Fibroblast of the aortic adventitia (primary cell): Measurements from ENCODE around the gene PGGHG. TPM values are rescaled to one million over a fixed set of nuclear protein-coding genes. Genes with fewer than 3 reads are reported as not detected.

Experiments used
- DNase-seq: peaks from one replicate; pipeline ENCODE4 v3.0.0-alpha.2; 2010; ENCODE audit warnings: low read depth
- H3K4me3 ChIP-seq: 2 replicates; pipeline ENCODE4 v1.5.1; 2011; ENCODE audit warnings: low read depth, mild to moderate bottlenecking, control low read depth, low read length, moderate library complexity
- CTCF ChIP-seq: IDR thresholded peaks from 2 replicates; pipeline ENCODE4 v1.5.1; 2011; ENCODE audit warnings: mild to moderate bottlenecking, low read length, control low read depth, inconsistent platforms; ENCODE audit not compliant: insufficient read depth
- total RNA-seq: library from RNA; depleted of rRNA; stranded (reverse); fragments of >200 nt; gene quantifications from 2 replicates; pipeline ENCODE4 v1.2.3, GENCODE V29; 2012; ENCODE audit warnings: low replicate concordance

PGGHG gene
- total RNA-seq, 1 donor, result 6.9 TPM

GRCh38 chr11:295351-296170, 6.6 kb downstream of the PGGHG start:
- DNase-seq, result no peak
- no peak overlapping the region for H3K4me3 ChIP-seq
- no peak for TF ChIP-seq CTCF

- TF ChIP-seq CTCF, result no peak
- no peak for DNase-seq
- no peak overlapping the region for H3K4me3 ChIP-seq
Observed at GRCh38 chr11:296171-297050, 7.5 kb downstream of the PGGHG start.

GRCh38 chr11:297051-297585, 8.2 kb downstream of the PGGHG start:
- H3K4me3 ChIP-seq, result no peak overlapping the region
- no peak for TF ChIP-seq CTCF
- no peak for DNase-seq

GRCh38 chr11:297586-298405, 8.9 kb downstream of the PGGHG start:
- H3K4me3 ChIP-seq, result no peak overlapping the region
- TF ChIP-seq CTCF, result no peak
- DNase-seq, result peak; percentile 63

GRCh38 chr11:298406-299065, 9.6 kb downstream of the PGGHG start:
- H3K4me3 ChIP-seq, result no peak overlapping the region
- TF ChIP-seq CTCF, result no peak
- DNase-seq, result no peak
